NB4 (cell line): ENCODE data around the gene PRIMPOL.

Source experiments
- DNase-seq: peaks from one replicate; pipeline ENCODE4 v3.0.0; 2010; ENCODE audit warnings: low read depth
- H3K4me3 ChIP-seq: one replicate; pipeline ENCODE4 v1.5.1; 2011; ENCODE audit warnings: mild to moderate bottlenecking, low read depth, low read length, moderate library complexity
- MYC ChIP-seq: IDR thresholded peaks from 2 replicates; pipeline ENCODE4 v1.6.1; 2011; ENCODE audit warnings: low read depth, low read length
- POLR2A ChIP-seq: IDR thresholded peaks from 2 replicates; pipeline ENCODE4 v1.6.1; 2011; ENCODE audit warnings: mild to moderate bottlenecking; ENCODE audit not compliant: insufficient read length; ENCODE audit errors: extremely low read depth
- TF ChIP-seq, protein P1 (sequence below): IDR thresholded peaks from one replicate; pipeline ENCODE4 v1.5.1; 2012; ENCODE audit warnings: low read depth, low read length
- TF ChIP-seq, protein P2 (sequence below): IDR thresholded peaks from 2 replicates; pipeline ENCODE4 v1.6.1; 2011; ENCODE audit warnings: low read depth, low read length

PRIMPOL gene

DNA sequence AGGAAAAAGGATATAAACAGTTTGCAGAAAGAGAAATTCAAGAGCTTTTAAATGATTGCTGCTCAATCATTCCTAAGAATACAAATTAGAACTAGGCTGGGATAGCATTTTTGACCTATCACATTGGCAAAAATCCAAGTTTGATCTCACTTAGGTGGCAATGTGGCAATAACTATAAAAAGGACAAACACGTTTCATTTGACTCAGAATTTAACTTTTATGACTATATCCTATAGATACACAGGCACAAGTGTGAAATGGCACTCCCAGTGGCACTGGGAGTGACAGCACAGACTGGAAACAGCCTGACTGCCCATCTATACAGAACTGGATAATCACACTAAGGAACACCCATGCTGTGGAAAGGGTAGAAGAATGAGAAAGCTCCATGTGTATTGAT lies 73.3 kb downstream of the PRIMPOL start:
- DNase-seq, result no peak

DNA sequence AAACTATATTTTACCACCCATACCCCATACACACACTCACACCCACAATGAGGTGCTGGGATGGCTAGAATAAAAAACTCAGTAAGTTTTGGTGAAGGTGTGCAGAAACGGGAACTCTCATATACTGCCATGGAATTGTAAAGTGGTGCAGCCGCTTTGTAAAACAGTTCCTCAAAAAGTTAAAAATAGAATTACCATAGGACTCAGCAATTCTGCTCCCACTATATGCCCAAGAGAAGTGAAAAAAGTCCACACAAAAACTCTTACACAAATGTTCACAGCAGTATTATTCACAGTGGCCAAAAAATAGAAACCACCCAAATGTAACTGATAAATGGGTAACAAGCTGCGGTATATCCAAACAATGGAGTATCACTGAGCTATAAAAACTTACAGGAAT lies 77.9 kb downstream of the PRIMPOL start:
- no peak for DNase-seq
- H3K4me3 ChIP-seq, result no peak overlapping the region
- TF ChIP-seq, protein P1, sequence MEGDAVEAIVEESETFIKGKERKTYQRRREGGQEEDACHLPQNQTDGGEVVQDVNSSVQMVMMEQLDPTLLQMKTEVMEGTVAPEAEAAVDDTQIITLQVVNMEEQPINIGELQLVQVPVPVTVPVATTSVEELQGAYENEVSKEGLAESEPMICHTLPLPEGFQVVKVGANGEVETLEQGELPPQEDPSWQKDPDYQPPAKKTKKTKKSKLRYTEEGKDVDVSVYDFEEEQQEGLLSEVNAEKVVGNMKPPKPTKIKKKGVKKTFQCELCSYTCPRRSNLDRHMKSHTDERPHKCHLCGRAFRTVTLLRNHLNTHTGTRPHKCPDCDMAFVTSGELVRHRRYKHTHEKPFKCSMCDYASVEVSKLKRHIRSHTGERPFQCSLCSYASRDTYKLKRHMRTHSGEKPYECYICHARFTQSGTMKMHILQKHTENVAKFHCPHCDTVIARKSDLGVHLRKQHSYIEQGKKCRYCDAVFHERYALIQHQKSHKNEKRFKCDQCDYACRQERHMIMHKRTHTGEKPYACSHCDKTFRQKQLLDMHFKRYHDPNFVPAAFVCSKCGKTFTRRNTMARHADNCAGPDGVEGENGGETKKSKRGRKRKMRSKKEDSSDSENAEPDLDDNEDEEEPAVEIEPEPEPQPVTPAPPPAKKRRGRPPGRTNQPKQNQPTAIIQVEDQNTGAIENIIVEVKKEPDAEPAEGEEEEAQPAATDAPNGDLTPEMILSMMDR, result no peak
- no peak for TF ChIP-seq MYC

More for the DNA sequence above, 73.3 kb downstream of the PRIMPOL start:
- TF ChIP-seq POLR2A (no peak), MYC (no peak)
- TF ChIP-seq, protein P2, sequence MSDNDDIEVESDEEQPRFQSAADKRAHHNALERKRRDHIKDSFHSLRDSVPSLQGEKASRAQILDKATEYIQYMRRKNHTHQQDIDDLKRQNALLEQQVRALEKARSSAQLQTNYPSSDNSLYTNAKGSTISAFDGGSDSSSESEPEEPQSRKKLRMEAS, result no peak
- TF ChIP-seq, protein P1, result no peak
- H3K4me3 ChIP-seq, result no peak overlapping the region

- TF ChIP-seq MYC, result no peak
- no peak for TF ChIP-seq POLR2A
- TF ChIP-seq, protein P2, result no peak
- TF ChIP-seq, protein P1, result no peak
- no peak overlapping the region for H3K4me3 ChIP-seq
- no peak for DNase-seq
Observed at GRCh38 chr4:184728858-184729257, 79.3 kb downstream of the PRIMPOL start.

DNA sequence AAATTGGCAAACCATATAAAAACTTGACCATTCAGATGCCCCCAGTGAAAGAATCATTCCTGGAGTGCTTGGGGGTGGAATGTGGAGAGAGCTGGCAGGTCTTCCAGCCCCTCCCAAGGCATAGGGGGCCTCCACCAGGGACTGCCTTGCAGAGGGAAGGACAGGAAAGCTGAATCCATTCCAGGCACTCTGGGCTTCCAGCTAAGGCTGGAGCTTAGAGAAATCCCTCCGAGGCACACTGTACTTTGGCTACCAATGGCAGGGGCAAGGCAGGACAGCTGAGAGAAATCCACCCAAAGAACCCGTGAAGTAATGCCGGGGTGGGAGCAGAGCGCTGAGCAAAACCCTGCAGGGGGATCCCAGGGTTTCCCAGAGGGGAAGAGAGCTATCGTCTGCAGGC lies 80.4 kb downstream of the PRIMPOL start:
- no peak for DNase-seq
- no peak overlapping the region for H3K4me3 ChIP-seq
- TF ChIP-seq, protein P1, result no peak
- TF ChIP-seq MYC, result no peak
- TF ChIP-seq, protein P2, result no peak
- TF ChIP-seq POLR2A, result no peak

GRCh38 chr4:184731056-184731455 lies 81.5 kb downstream of the PRIMPOL start:
- TF ChIP-seq, protein P1, result no peak
- TF ChIP-seq, protein P2, result no peak
- TF ChIP-seq MYC (no peak), POLR2A (no peak)
- peak overlapping the region; percentile 100 for H3K4me3 ChIP-seq
- DNase-seq, result no peak

DNA sequence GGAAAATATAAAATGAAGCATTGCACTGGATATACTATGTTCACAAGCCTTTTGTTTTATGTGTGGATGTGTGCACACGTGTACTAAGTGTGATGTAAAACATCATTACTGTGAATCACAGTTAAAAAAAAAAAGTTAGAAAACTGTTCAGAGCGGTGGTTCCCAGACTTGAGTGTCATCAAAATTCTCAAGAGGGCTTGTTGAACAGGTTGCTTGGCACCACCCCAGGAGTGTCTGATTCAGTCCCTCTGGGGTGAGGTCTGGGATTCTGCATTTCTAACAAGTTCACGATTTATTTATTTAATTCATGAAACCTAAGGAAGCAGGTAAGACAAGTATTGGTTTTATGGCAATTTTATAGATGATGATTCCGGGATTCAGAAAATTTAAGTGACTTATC lies 82.6 kb downstream of the PRIMPOL start:
- peak overlapping the region; percentile 100 for H3K4me3 ChIP-seq
- no peak for TF ChIP-seq POLR2A
- DNase-seq, result no peak
